ENCODE results near the gene CIT.

Gene CIT

DNA sequence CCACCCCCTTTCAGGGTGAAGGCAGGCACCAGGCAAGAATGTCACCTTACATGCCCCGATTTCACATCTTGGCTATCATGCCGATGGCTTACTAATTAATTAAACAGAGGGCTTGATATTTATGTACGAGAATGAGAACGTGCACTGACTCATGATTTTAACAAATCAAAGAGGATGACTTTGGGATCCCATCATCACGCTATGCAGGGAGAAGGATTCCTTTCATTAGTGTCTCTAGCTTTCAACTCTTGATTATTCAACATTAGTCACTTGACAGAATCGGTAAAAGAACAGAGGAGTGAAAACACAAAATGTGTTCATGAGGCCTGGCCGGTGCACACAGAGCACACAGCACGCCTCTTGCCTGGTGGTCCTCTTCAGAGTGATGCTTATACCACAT lies 128.6 kb downstream of the CIT start:
- Histone ChIP-seq H3K4me2 (ENCODE audit: low read depth, low read length, poor library complexity, severe bottlenecking) (no peak overlapping the region), H3K9ac (ENCODE audit: low read depth, low read length, poor library complexity, severe bottlenecking) (no peak overlapping the region), H3K36me3 (ENCODE audit: insufficient read depth, low read length) (peaks cover 90% of the 10 kb centered on the region), H3K27me3 (ENCODE audit: insufficient read depth, low read length, poor library complexity, severe bottlenecking) (no peaks in the 10 kb centered on the region), H3F3A (ENCODE audit: low read depth) (no peaks in the 10 kb centered on the region; the same call in 1 of the 2 replicates), H3K9me2 (replicated peaks; ENCODE audit: low read depth, low read length) (no peaks in the 10 kb centered on the region), H3K4me3 (ENCODE audit: low read length, poor library complexity, severe bottlenecking) (no peak overlapping the region), H2AFZ (ENCODE audit: low read length) (no peak overlapping the region), H3K4me1 (ENCODE audit: insufficient read depth, low read length, poor library complexity, severe bottlenecking) (no peaks in the 10 kb centered on the region), H3K79me2 (ENCODE audit: insufficient read depth, low read length) (no peaks in the 10 kb centered on the region), H3K9me3 (ENCODE audit: insufficient read depth, low read depth, low read length) (peaks cover 15% of the 10 kb centered on the region), H4K20me1 (ENCODE audit: insufficient read depth, low read length, poor library complexity, severe bottlenecking) (no peaks in the 10 kb centered on the region)
- TF ChIP-seq EZH2phosphoT487 (IDR thresholded peaks at IDR 0.05; ENCODE audit: borderline replicate concordance): no peak
- TF ChIP-seq, protein P1, sequence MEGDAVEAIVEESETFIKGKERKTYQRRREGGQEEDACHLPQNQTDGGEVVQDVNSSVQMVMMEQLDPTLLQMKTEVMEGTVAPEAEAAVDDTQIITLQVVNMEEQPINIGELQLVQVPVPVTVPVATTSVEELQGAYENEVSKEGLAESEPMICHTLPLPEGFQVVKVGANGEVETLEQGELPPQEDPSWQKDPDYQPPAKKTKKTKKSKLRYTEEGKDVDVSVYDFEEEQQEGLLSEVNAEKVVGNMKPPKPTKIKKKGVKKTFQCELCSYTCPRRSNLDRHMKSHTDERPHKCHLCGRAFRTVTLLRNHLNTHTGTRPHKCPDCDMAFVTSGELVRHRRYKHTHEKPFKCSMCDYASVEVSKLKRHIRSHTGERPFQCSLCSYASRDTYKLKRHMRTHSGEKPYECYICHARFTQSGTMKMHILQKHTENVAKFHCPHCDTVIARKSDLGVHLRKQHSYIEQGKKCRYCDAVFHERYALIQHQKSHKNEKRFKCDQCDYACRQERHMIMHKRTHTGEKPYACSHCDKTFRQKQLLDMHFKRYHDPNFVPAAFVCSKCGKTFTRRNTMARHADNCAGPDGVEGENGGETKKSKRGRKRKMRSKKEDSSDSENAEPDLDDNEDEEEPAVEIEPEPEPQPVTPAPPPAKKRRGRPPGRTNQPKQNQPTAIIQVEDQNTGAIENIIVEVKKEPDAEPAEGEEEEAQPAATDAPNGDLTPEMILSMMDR (conservative IDR thresholded peaks at IDR 0.05; ENCODE audit: low read length): no peak

DNA sequence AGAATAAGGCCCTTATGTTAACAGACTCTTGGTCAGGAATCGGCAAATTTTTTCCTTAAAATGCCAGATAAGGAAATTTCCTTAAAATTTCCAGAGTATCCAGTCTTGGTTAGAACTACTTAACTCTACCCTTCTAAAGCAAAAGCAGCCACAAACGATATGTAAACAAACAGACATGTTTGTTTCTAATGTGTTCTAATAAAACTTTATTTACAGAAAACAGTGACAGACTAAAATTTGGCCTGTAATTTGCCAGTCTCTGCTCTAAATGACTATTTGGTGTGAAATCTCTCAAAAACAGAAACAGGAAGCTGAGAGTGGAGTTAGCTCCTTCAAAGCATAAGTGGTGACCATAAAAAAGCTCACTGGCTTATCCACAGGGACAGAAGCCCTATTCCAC lies 131.0 kb downstream of the CIT start:
- peaks cover 91% of the 10 kb centered on the region for H3K36me3 ChIP-seq (ENCODE audit: insufficient read depth, low read length)
- no peaks in the 10 kb centered on the region for H3K4me1 ChIP-seq (ENCODE audit: insufficient read depth, low read length, poor library complexity, severe bottlenecking)
- no peaks in the 10 kb centered on the region; the same call in 1 of the 2 replicates for H3F3A ChIP-seq (ENCODE audit: low read depth)
- no peaks in the 10 kb centered on the region for H3K9me2 ChIP-seq (replicated peaks; ENCODE audit: low read depth, low read length)
- H3K27me3 ChIP-seq (ENCODE audit: insufficient read depth, low read length, poor library complexity, severe bottlenecking): no peaks in the 10 kb centered on the region
- peaks cover 15% of the 10 kb centered on the region for H3K9me3 ChIP-seq (ENCODE audit: insufficient read depth, low read depth, low read length)
- H3K4me2 ChIP-seq (ENCODE audit: low read depth, low read length, poor library complexity, severe bottlenecking): no peak overlapping the region
- H3K4me3 ChIP-seq (ENCODE audit: low read length, poor library complexity, severe bottlenecking): no peak overlapping the region
- H3K9ac ChIP-seq (ENCODE audit: low read depth, low read length, poor library complexity, severe bottlenecking): no peak overlapping the region
- H4K20me1 ChIP-seq (ENCODE audit: insufficient read depth, low read length, poor library complexity, severe bottlenecking): no peaks in the 10 kb centered on the region
- TF ChIP-seq EZH2phosphoT487 (IDR thresholded peaks at IDR 0.05; ENCODE audit: borderline replicate concordance): no peak
- TF ChIP-seq, protein P1 (conservative IDR thresholded peaks at IDR 0.05; ENCODE audit: low read length): no peak
- no peaks in the 10 kb centered on the region for H3K79me2 ChIP-seq (ENCODE audit: insufficient read depth, low read length)
- H2AFZ ChIP-seq (ENCODE audit: low read length): no peak overlapping the region

- H3K36me3 ChIP-seq (ENCODE audit: insufficient read depth, low read length): peaks cover 89% of the 10 kb centered on the region
- H3K4me3 ChIP-seq (ENCODE audit: low read length, poor library complexity, severe bottlenecking): no peak overlapping the region
- no peaks in the 10 kb centered on the region for H3K4me1 ChIP-seq (ENCODE audit: insufficient read depth, low read length, poor library complexity, severe bottlenecking)
- H3K9me3 ChIP-seq (ENCODE audit: insufficient read depth, low read depth, low read length): peaks cover 15% of the 10 kb centered on the region
- no peak overlapping the region for H2AFZ ChIP-seq (ENCODE audit: low read length)
- H3K4me2 ChIP-seq (ENCODE audit: low read depth, low read length, poor library complexity, severe bottlenecking): no peak overlapping the region
- no peaks in the 10 kb centered on the region for H4K20me1 ChIP-seq (ENCODE audit: insufficient read depth, low read length, poor library complexity, severe bottlenecking)
- H3K9me2 ChIP-seq (replicated peaks; ENCODE audit: low read depth, low read length): no peaks in the 10 kb centered on the region
- TF ChIP-seq EZH2phosphoT487 (IDR thresholded peaks at IDR 0.05; ENCODE audit: borderline replicate concordance): no peak
- no peaks in the 10 kb centered on the region; the same call in 1 of the 2 replicates for H3F3A ChIP-seq (ENCODE audit: low read depth)
- no peak overlapping the region for H3K9ac ChIP-seq (ENCODE audit: low read depth, low read length, poor library complexity, severe bottlenecking)
- H3K79me2 ChIP-seq (ENCODE audit: insufficient read depth, low read length): no peaks in the 10 kb centered on the region
- H3K27me3 ChIP-seq (ENCODE audit: insufficient read depth, low read length, poor library complexity, severe bottlenecking): no peaks in the 10 kb centered on the region
Measured at GRCh38 chr12:119744900-119745606, 132.1 kb downstream of the CIT start.

DNA sequence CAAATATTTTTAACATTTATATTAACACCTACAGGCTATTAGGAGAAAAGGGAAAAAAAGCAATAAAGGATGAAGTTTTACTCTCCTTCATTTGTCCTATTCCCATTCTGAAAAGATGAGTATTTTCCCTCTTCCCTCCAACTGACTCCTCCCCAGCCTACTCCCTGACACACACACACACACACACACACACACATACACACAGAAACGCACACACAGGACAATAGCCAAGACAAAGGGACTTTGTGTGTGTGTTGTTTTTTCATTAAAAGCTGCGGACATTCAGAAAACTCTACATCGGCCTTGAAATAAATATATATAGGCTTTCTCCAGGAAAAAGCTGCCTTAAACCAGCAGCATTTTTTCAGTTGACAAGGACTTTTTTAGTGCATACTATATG lies 134.4 kb downstream of the CIT start:
- Histone ChIP-seq H3K9me3 (ENCODE audit: insufficient read depth, low read depth, low read length) (peaks cover 15% of the 10 kb centered on the region), H3K4me1 (ENCODE audit: insufficient read depth, low read length, poor library complexity, severe bottlenecking) (no peaks in the 10 kb centered on the region), H3K36me3 (ENCODE audit: insufficient read depth, low read length) (peaks cover 81% of the 10 kb centered on the region)

More for the DNA sequence above, 134.4 kb downstream of the CIT start:
- Histone ChIP-seq H3K27me3 (ENCODE audit: insufficient read depth, low read length, poor library complexity, severe bottlenecking) (no peaks in the 10 kb centered on the region), H4K20me1 (ENCODE audit: insufficient read depth, low read length, poor library complexity, severe bottlenecking) (no peaks in the 10 kb centered on the region), H2AFZ (ENCODE audit: low read length) (no peak overlapping the region), H3K9ac (ENCODE audit: low read depth, low read length, poor library complexity, severe bottlenecking) (no peak overlapping the region), H3K79me2 (ENCODE audit: insufficient read depth, low read length) (no peaks in the 10 kb centered on the region), H3K4me3 (ENCODE audit: low read length, poor library complexity, severe bottlenecking) (no peak overlapping the region), H3K9me2 (replicated peaks; ENCODE audit: low read depth, low read length) (no peaks in the 10 kb centered on the region), H3K4me2 (ENCODE audit: low read depth, low read length, poor library complexity, severe bottlenecking) (no peak overlapping the region), H3F3A (ENCODE audit: low read depth) (no peaks in the 10 kb centered on the region; the same call in 1 of the 2 replicates)
- no peak for TF ChIP-seq EZH2phosphoT487 (IDR thresholded peaks at IDR 0.05; ENCODE audit: borderline replicate concordance)
- TF ChIP-seq, protein P1 (conservative IDR thresholded peaks at IDR 0.05; ENCODE audit: low read length): no peak
